NCI-H524 (cell line): ENCODE results near the gene GNPTAB.

ENCODE experiments used
- DNase-seq, 2 experiments: peaks; one replicate each; lab custom pipeline; 2025; lab: John Stamatoyannopoulos, UW

GNPTAB gene

GRCh38 chr12:101696251-101697196, 134.2 kb downstream of the GNPTAB start:
- DNase-seq = peak; percentile 24 to 65

GRCh38 chr12:101695706-101696105, 135.1 kb downstream of the GNPTAB start:
- no peak for DNase-seq
